ENCODE measurements around the gene KEL.

Gene KEL

GRCh38 chr7:142899661-142900060 is 62.5 kb downstream of the KEL start:
- TF ChIP-seq CTCF (IDR thresholded peaks at IDR 0.05; ENCODE audit: low read depth, low read length) = no peak

GRCh38 chr7:142898377-142899170 is 63.6 kb downstream of the KEL start:
- TF ChIP-seq CTCF (IDR thresholded peaks at IDR 0.05; ENCODE audit: low read depth, low read length) = no peak
- no peak overlapping the region for H3K4me3 ChIP-seq (ENCODE audit: low read depth, low read length)

More at GRCh38 chr7:142899661-142900060, 62.5 kb downstream of the KEL start:
- H3K4me3 ChIP-seq (ENCODE audit: low read depth, low read length) = no peak overlapping the region

GRCh38 chr7:142897691-142898090 is 64.5 kb downstream of the KEL start:
- TF ChIP-seq CTCF (IDR thresholded peaks at IDR 0.05; ENCODE audit: low read depth, low read length) = no peak
- no peak overlapping the region for H3K4me3 ChIP-seq (ENCODE audit: low read depth, low read length)

- no peak for TF ChIP-seq CTCF (IDR thresholded peaks at IDR 0.05; ENCODE audit: low read depth, low read length)
- no peak overlapping the region for H3K4me3 ChIP-seq (ENCODE audit: low read depth, low read length)
Observed at GRCh38 chr7:142896741-142897379, 65.3 kb downstream of the KEL start.

- TF ChIP-seq CTCF (IDR thresholded peaks at IDR 0.05; ENCODE audit: low read depth, low read length) = no peak
- H3K4me3 ChIP-seq (ENCODE audit: low read depth, low read length) = no peak overlapping the region
Observed at GRCh38 chr7:142896151-142896550, 66.0 kb downstream of the KEL start.

GRCh38 chr7:142894985-142895593 is 67.1 kb downstream of the KEL start:
- no peak overlapping the region for H3K4me3 ChIP-seq (ENCODE audit: low read depth, low read length)
- no peak for TF ChIP-seq CTCF (IDR thresholded peaks at IDR 0.05; ENCODE audit: low read depth, low read length)
